HEK293 (cell line): ENCODE results near the gene SERPINB6.
A peak's percentile ranks its signal among the peaks of the same experiment; 100 is the strongest.

Experiments used
- ATF2 ChIP-seq: fragments of 450-650 bp; formaldehyde crosslinking; IDR thresholded peaks from 2 replicates; pipeline ENCODE4 v1.5.1; 2016; ENCODE audit warnings: missing biosample characterization, missing genetic modification characterization, low read depth
- GLI2 ChIP-seq: fragments of 450-650 bp; formaldehyde crosslinking; IDR thresholded peaks from 2 replicates; pipeline ENCODE4; 2017; ENCODE audit warnings: missing biosample characterization, missing genetic modification characterization, low read depth, borderline replicate concordance
- GLIS1 ChIP-seq: fragments of 450-650 bp; formaldehyde crosslinking; IDR thresholded peaks from 2 replicates; pipeline ENCODE4 v1.5.1; 2016; ENCODE audit warnings: missing biosample characterization, missing genetic modification characterization
- HOXD13 ChIP-seq: sonication (generic); formaldehyde crosslinking; IDR thresholded peaks from 2 replicates; pipeline ENCODE4 v1.8.0; 2022; ENCODE audit warnings: missing genetic modification reagents, borderline replicate concordance
- KLF8 ChIP-seq: fragments of 450-650 bp; formaldehyde crosslinking; IDR thresholded peaks from 2 replicates; pipeline ENCODE4 v1.5.1; 2016; ENCODE audit warnings: missing biosample characterization, missing genetic modification characterization
- KLF9 ChIP-seq: fragments of 450-650 bp; formaldehyde crosslinking; IDR thresholded peaks from 2 replicates; pipeline ENCODE4 v1.5.1; 2016; ENCODE audit warnings: missing biosample characterization, missing genetic modification characterization, low read depth
- MYNN ChIP-seq: fragments of 450-650 bp; formaldehyde crosslinking; IDR thresholded peaks from 2 replicates; pipeline ENCODE4 v1.5.1; 2016; ENCODE audit warnings: missing biosample characterization, missing genetic modification characterization, borderline replicate concordance
- MZF1 ChIP-seq: fragments of 450-650 bp; formaldehyde crosslinking; IDR thresholded peaks from 2 replicates; pipeline ENCODE4 v1.5.1; 2017; ENCODE audit warnings: missing biosample characterization, missing genetic modification characterization, borderline replicate concordance
- SCRT2 ChIP-seq: fragments of 450-650 bp; formaldehyde crosslinking; IDR thresholded peaks from 2 replicates; pipeline ENCODE4 v1.5.1; 2016; ENCODE audit warnings: missing biosample characterization, missing genetic modification characterization
- SP3 ChIP-seq: fragments of 450-650 bp; formaldehyde crosslinking; IDR thresholded peaks from 2 replicates; pipeline ENCODE4 v1.5.1; 2016; ENCODE audit warnings: missing biosample characterization, missing genetic modification characterization
- SP7 ChIP-seq: fragments of 450-650 bp; formaldehyde crosslinking; IDR thresholded peaks from 2 replicates; pipeline ENCODE4 v1.5.1; 2016; ENCODE audit warnings: missing biosample characterization, missing genetic modification characterization
- TCF7L2 ChIP-seq: IDR thresholded peaks from 2 replicates; pipeline ENCODE4 v1.6.1; 2011; ENCODE audit warnings: low read depth, mild to moderate bottlenecking, inconsistent platforms, low read length, moderate library complexity, borderline replicate concordance
- ZBTB17 ChIP-seq: fragments of 450-650 bp; formaldehyde crosslinking; IDR thresholded peaks from 2 replicates; pipeline ENCODE4 v1.5.1; 2016; ENCODE audit warnings: missing biosample characterization, missing genetic modification characterization
- ZBTB48 ChIP-seq: fragments of 450-650 bp; formaldehyde crosslinking; IDR thresholded peaks from 2 replicates; pipeline ENCODE4 v1.5.1; 2016; ENCODE audit warnings: missing biosample characterization, missing genetic modification characterization
- ZBTB6 ChIP-seq: fragments of 450-650 bp; formaldehyde crosslinking; IDR thresholded peaks from 2 replicates; pipeline ENCODE4 v1.5.1; 2017; ENCODE audit warnings: missing biosample characterization, missing genetic modification characterization
- ZNF132 ChIP-seq: fragments of 450-650 bp; formaldehyde crosslinking; IDR thresholded peaks from 2 replicates; pipeline ENCODE4 v1.5.1; 2017; ENCODE audit warnings: missing biosample characterization, missing genetic modification characterization, borderline replicate concordance
- ZNF239 ChIP-seq: fragments of 450-650 bp; formaldehyde crosslinking; IDR thresholded peaks from 2 replicates; pipeline ENCODE4 v1.5.1; 2016; ENCODE audit warnings: missing biosample characterization, missing genetic modification characterization
- ZNF335 ChIP-seq: fragments of 450-650 bp; formaldehyde crosslinking; conservative IDR thresholded peaks from 2 replicates; pipeline ENCODE4 v1.5.1; 2016; ENCODE audit warnings: missing biosample characterization, missing genetic modification characterization
- ZNF362 ChIP-seq: fragments of 450-650 bp; formaldehyde crosslinking; IDR thresholded peaks from 2 replicates; pipeline ENCODE4 v1.5.1; 2016; ENCODE audit warnings: missing biosample characterization, missing genetic modification characterization
- ZNF473 ChIP-seq: fragments of 450-650 bp; formaldehyde crosslinking; IDR thresholded peaks from 2 replicates; pipeline ENCODE4 v1.5.1; 2017; ENCODE audit warnings: missing biosample characterization, missing genetic modification characterization
- ZNF48 ChIP-seq: fragments of 450-650 bp; formaldehyde crosslinking; IDR thresholded peaks from 2 replicates; pipeline ENCODE4 v1.5.1; 2016; ENCODE audit warnings: missing biosample characterization, missing genetic modification characterization
- ZNF555 ChIP-seq: fragments of 450-650 bp; formaldehyde crosslinking; conservative IDR thresholded peaks from 2 replicates; pipeline ENCODE4 v1.5.1; 2017; ENCODE audit warnings: missing biosample characterization, mild to moderate bottlenecking, missing genetic modification characterization, inconsistent platforms
- ZNF571 ChIP-seq: fragments of 450-650 bp; formaldehyde crosslinking; IDR thresholded peaks from 2 replicates; pipeline ENCODE4 v1.5.0; 2017; ENCODE audit warnings: missing biosample characterization, missing genetic modification characterization
- ZNF585B ChIP-seq: fragments of 450-650 bp; formaldehyde crosslinking; IDR thresholded peaks from 2 replicates; pipeline ENCODE4 v1.5.1; 2016; ENCODE audit warnings: missing biosample characterization, missing genetic modification characterization
- ZNF600 ChIP-seq: fragments of 450-650 bp; formaldehyde crosslinking; IDR thresholded peaks from 2 replicates; pipeline ENCODE4 v1.5.1; 2016; ENCODE audit warnings: missing biosample characterization, missing genetic modification characterization
- ZNF654 ChIP-seq: fragments of 450-650 bp; formaldehyde crosslinking; IDR thresholded peaks from 2 replicates; pipeline ENCODE4 v1.5.1; 2016; ENCODE audit warnings: low read depth, missing biosample characterization, missing genetic modification characterization
- ZNF660 ChIP-seq: fragments of 450-650 bp; IDR thresholded peaks from 2 replicates; pipeline ENCODE4 v1.5.1; 2018; ENCODE audit warnings: missing biosample characterization, mild to moderate bottlenecking, missing genetic modification characterization
- ZNF677 ChIP-seq: fragments of 450-650 bp; IDR thresholded peaks from 2 replicates; pipeline ENCODE4 v1.5.0; 2018; ENCODE audit warnings: missing biosample characterization, mild to moderate bottlenecking, missing genetic modification characterization, moderate library complexity
- ZNF701 ChIP-seq: fragments of 450-650 bp; formaldehyde crosslinking; IDR thresholded peaks from 2 replicates; pipeline ENCODE4 v1.5.1; 2016; ENCODE audit warnings: missing biosample characterization, missing genetic modification characterization
- ZNF792 ChIP-seq: fragments of 450-650 bp; formaldehyde crosslinking; IDR thresholded peaks from 2 replicates; pipeline ENCODE4 v1.5.1; 2016; ENCODE audit warnings: missing biosample characterization, missing genetic modification characterization
- ZNF843 ChIP-seq: fragments of 450-650 bp; formaldehyde crosslinking; IDR thresholded peaks from 2 replicates; pipeline ENCODE4 v1.5.1; 2016; ENCODE audit warnings: missing biosample characterization, missing genetic modification characterization
- TF ChIP-seq, protein P1 (sequence below): fragments of 450-650 bp; formaldehyde crosslinking; IDR thresholded peaks from 2 replicates; pipeline ENCODE4 v1.5.1; 2017; ENCODE audit warnings: missing biosample characterization, missing genetic modification characterization
- TF ChIP-seq, protein P2 (sequence below): fragments of 450-650 bp; formaldehyde crosslinking; IDR thresholded peaks from 2 replicates; pipeline ENCODE4 v1.5.1; 2016; ENCODE audit warnings: missing biosample characterization, missing genetic modification characterization

Gene SERPINB6

GRCh38 chr6:2931970-2932748, 39.2 kb downstream of the SERPINB6 start (continued):
- TF ChIP-seq ATF2 (tag by site-specific recombination), result no peak
- TF ChIP-seq ZNF843, result no peak
- no peak for TF ChIP-seq ZNF701 (tag by site-specific recombination)
- no peak for TF ChIP-seq GLIS1 (tag by site-specific recombination)
- no peak for TF ChIP-seq SP3
- no peak for TF ChIP-seq TCF7L2
- peak; percentile 83 for TF ChIP-seq ZBTB6 (tag by site-specific recombination)
- peak; percentile 32; the same call in 1 of the 2 replicates for TF ChIP-seq SP7
- TF ChIP-seq GLI2, result no peak
- TF ChIP-seq, protein P1, sequence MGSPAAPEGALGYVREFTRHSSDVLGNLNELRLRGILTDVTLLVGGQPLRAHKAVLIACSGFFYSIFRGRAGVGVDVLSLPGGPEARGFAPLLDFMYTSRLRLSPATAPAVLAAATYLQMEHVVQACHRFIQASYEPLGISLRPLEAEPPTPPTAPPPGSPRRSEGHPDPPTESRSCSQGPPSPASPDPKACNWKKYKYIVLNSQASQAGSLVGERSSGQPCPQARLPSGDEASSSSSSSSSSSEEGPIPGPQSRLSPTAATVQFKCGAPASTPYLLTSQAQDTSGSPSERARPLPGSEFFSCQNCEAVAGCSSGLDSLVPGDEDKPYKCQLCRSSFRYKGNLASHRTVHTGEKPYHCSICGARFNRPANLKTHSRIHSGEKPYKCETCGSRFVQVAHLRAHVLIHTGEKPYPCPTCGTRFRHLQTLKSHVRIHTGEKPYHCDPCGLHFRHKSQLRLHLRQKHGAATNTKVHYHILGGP (tag by site-specific recombination), result no peak
- TF ChIP-seq ZNF792, result no peak
- TF ChIP-seq ZNF473, result no peak
- TF ChIP-seq ZNF585B (tag by site-specific recombination), result no peak
- no peak for TF ChIP-seq MZF1 (tag by site-specific recombination)
- TF ChIP-seq MYNN (tag by site-specific recombination), result no peak
- no peak for TF ChIP-seq KLF9 (tag by site-specific recombination)
- TF ChIP-seq ZBTB17 (tag by site-specific recombination), result peak; percentile 94
- no peak for TF ChIP-seq ZNF571 (tag by site-specific recombination)
- TF ChIP-seq ZNF335 (tag by site-specific recombination), result peak; percentile 36; the same call in 1 of the 2 replicates
- TF ChIP-seq ZNF239 (tag by site-specific recombination), result no peak
- peak; percentile 96 for TF ChIP-seq ZNF654 (tag by site-specific recombination)
- TF ChIP-seq KLF8 (tag by site-specific recombination), result no peak
- TF ChIP-seq HOXD13 (CRISPR knock-in tag), result no peak
- peak; percentile 54; the same call in 1 of the 2 replicates for TF ChIP-seq ZNF600 (tag by site-specific recombination)
- no peak for TF ChIP-seq ZNF48 (tag by site-specific recombination)
- TF ChIP-seq ZNF677 (tag by site-specific recombination), result no peak
- TF ChIP-seq ZNF660 (tag by site-specific recombination), result no peak; the same call in none of the 2 replicates
- TF ChIP-seq ZNF362 (tag by site-specific recombination), result no peak
- TF ChIP-seq, protein P2, sequence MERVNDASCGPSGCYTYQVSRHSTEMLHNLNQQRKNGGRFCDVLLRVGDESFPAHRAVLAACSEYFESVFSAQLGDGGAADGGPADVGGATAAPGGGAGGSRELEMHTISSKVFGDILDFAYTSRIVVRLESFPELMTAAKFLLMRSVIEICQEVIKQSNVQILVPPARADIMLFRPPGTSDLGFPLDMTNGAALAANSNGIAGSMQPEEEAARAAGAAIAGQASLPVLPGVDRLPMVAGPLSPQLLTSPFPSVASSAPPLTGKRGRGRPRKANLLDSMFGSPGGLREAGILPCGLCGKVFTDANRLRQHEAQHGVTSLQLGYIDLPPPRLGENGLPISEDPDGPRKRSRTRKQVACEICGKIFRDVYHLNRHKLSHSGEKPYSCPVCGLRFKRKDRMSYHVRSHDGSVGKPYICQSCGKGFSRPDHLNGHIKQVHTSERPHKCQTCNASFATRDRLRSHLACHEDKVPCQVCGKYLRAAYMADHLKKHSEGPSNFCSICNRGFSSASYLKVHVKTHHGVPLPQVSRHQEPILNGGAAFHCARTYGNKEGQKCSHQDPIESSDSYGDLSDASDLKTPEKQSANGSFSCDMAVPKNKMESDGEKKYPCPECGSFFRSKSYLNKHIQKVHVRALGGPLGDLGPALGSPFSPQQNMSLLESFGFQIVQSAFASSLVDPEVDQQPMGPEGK (tag by site-specific recombination), result no peak
- TF ChIP-seq ZNF555 (tag by site-specific recombination), result no peak
- peak; percentile 42; the same call in 1 of the 2 replicates for TF ChIP-seq ZBTB48 (tag by site-specific recombination)
- no peak for TF ChIP-seq ZNF132
- peak; percentile 94 for TF ChIP-seq SCRT2 (tag by site-specific recombination)
